ENCODE results near the gene TJP2. TPM values are rescaled to one million over a fixed set of nuclear protein-coding genes. Genes with fewer than 3 reads are reported as not detected.

Gene TJP2
- total RNA-seq, 1 experiment from 2014 or later = 2.3 TPM

DNA sequence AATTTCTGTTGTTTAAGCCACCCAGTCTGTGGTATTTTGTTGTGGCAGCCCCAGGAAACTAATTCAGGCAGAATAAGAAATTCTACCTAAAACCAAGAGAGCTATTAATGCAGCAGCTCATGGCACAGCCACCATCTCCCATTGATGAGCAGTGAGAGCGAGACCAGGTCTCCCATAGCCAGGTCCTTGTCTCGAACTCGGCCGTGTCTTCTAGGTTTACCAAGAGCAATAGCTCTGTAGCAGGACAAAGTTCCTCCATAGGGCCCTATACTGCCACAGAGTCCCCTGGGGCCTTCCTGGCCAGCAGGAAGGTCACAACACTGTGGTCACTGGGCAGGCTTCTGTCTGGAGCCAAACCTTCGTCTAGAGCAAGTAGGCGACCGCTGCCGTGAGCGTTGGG, 34.5 kb upstream of the TJP2 start:
- no peaks in the 10 kb centered on the region for H3K4me1 ChIP-seq (ENCODE audit: low read length)
- H3K27me3 ChIP-seq (ENCODE audit: low read length) = no peaks in the 10 kb centered on the region
- no peak overlapping the region for H2AFZ ChIP-seq (ENCODE audit: low read length)
- H3K9me3 ChIP-seq (ENCODE audit: low read length) = no peaks in the 10 kb centered on the region
- H3K4me2 ChIP-seq (ENCODE audit: low read depth, low read length, poor library complexity, severe bottlenecking) = no peak overlapping the region
- no peak for DNase-seq
- no peak overlapping the region for H3K4me3 ChIP-seq (ENCODE audit: low read length)
- no peaks in the 10 kb centered on the region for H3K79me2 ChIP-seq (ENCODE audit: low read length)
- no peak overlapping the region for H3K27ac ChIP-seq (ENCODE audit: low read length)
- H4K20me1 ChIP-seq (ENCODE audit: insufficient read depth, low read depth, low read length) = no peaks in the 10 kb centered on the region
- H3K9ac ChIP-seq (ENCODE audit: low read length) = no peak overlapping the region
- no peaks in the 10 kb centered on the region for H3K36me3 ChIP-seq (ENCODE audit: insufficient read depth, low read length)
- H3K9me2 ChIP-seq (replicated peaks; ENCODE audit: insufficient read depth, low read length) = no peaks in the 10 kb centered on the region

DNA sequence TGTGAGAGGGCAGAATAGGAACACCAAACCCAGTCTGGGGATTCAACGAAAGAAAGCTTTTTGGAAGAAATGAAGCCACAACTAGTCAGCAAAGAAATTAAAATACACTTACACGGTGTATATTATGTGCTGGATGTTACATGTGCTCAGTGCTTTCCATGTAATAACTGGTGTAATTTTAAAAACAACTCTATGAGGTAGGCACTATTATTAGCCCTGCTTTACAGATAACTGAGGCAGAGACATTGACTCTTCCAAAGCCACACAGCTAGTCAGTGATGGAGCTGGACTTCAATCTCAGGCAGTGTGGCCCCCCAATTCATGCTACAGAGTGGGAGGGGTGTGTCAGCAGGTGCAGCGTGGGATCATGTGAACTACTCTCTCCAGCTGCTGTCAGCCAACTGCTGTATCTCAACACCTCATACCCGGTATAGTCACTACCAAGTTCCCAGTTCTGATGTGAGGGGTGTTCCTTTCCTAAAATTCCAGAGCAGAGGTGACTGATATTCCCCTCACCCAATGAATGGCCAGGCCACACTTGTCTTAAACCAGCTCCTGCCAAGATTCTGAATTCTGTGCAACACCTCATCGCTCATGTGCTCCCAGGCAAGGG, 33.8 kb upstream of the TJP2 start:
- no peaks in the 10 kb centered on the region for H3K79me2 ChIP-seq (ENCODE audit: low read length)

DNA sequence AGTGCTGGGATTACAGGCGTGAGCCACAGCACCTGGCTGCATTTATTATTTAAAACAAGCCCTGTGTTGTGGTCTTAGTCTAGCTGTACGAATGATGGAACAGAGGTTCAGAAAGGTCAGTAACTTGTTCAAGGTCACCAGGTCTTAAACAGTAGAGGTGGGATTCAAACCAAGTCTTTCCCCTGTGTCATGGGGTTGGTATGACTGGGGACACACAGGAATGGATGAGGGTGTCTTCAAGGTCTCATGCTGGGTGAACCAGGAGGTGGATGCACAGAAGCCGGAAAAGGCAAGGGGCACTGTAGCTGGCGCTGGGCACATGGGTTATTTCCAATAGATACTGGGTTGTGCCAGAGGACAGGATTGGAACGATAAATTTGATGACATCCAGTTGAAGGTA, 32.2 kb upstream of the TJP2 start:
- Histone ChIP-seq H3K4me3 (ENCODE audit: low read length) (no peak overlapping the region), H4K20me1 (ENCODE audit: insufficient read depth, low read depth, low read length) (no peaks in the 10 kb centered on the region), H3K9me2 (replicated peaks; ENCODE audit: insufficient read depth, low read length) (no peaks in the 10 kb centered on the region), H3K36me3 (ENCODE audit: insufficient read depth, low read length) (no peaks in the 10 kb centered on the region), H3K4me1 (ENCODE audit: low read length) (no peaks in the 10 kb centered on the region), H3K79me2 (ENCODE audit: low read length) (no peaks in the 10 kb centered on the region), H3K4me2 (ENCODE audit: low read depth, low read length, poor library complexity, severe bottlenecking) (no peak overlapping the region), H3K9me3 (ENCODE audit: low read length) (no peaks in the 10 kb centered on the region), H3K9ac (ENCODE audit: low read length) (no peak overlapping the region), H3K27me3 (ENCODE audit: low read length) (no peaks in the 10 kb centered on the region), H3K27ac (ENCODE audit: low read length) (no peak overlapping the region), H2AFZ (ENCODE audit: low read length) (no peak overlapping the region)
- no peak for DNase-seq

More for the DNA sequence above, 33.8 kb upstream of the TJP2 start:
- Histone ChIP-seq H3K4me1 (ENCODE audit: low read length) (no peaks in the 10 kb centered on the region), H2AFZ (ENCODE audit: low read length) (no peak overlapping the region), H4K20me1 (ENCODE audit: insufficient read depth, low read depth, low read length) (no peaks in the 10 kb centered on the region), H3K9me2 (replicated peaks; ENCODE audit: insufficient read depth, low read length) (no peaks in the 10 kb centered on the region), H3K9me3 (ENCODE audit: low read length) (no peaks in the 10 kb centered on the region), H3K27me3 (ENCODE audit: low read length) (no peaks in the 10 kb centered on the region), H3K9ac (ENCODE audit: low read length) (no peak overlapping the region), H3K36me3 (ENCODE audit: insufficient read depth, low read length) (no peaks in the 10 kb centered on the region), H3K27ac (ENCODE audit: low read length) (no peak overlapping the region), H3K4me3 (ENCODE audit: low read length) (no peak overlapping the region), H3K4me2 (ENCODE audit: low read depth, low read length, poor library complexity, severe bottlenecking) (no peak overlapping the region)
- no peak for DNase-seq

DNA sequence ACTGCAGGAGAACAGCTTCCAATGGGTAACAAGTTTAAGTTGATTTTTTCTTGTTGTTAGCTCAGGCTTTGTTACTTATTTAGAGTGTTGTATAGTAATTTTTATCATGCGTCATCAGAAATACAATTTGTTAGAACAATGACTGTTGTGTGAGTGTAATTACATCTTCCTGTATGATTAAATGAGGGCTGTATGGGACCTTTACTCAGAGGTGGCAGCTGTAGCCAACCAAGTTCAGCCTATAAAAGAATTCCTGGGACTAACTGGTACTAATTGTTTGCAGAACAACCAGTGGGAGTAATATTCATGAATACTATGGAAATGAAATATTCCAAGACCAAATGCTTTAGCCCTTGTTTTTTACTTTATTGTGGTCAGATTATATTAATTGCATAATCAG, 30.8 kb upstream of the TJP2 start:
- Histone ChIP-seq H3K9me2 (replicated peaks; ENCODE audit: insufficient read depth, low read length) (no peaks in the 10 kb centered on the region), H3K4me3 (ENCODE audit: low read length) (no peak overlapping the region), H4K20me1 (ENCODE audit: insufficient read depth, low read depth, low read length) (no peaks in the 10 kb centered on the region), H3K9ac (ENCODE audit: low read length) (no peak overlapping the region), H3K79me2 (ENCODE audit: low read length) (no peaks in the 10 kb centered on the region), H3K4me1 (ENCODE audit: low read length) (no peaks in the 10 kb centered on the region), H2AFZ (ENCODE audit: low read length) (no peak overlapping the region), H3K9me3 (ENCODE audit: low read length) (no peaks in the 10 kb centered on the region), H3K4me2 (ENCODE audit: low read depth, low read length, poor library complexity, severe bottlenecking) (no peak overlapping the region), H3K27me3 (ENCODE audit: low read length) (no peaks in the 10 kb centered on the region), H3K36me3 (ENCODE audit: insufficient read depth, low read length) (no peaks in the 10 kb centered on the region), H3K27ac (ENCODE audit: low read length) (no peak overlapping the region)
- DNase-seq = no peak

DNA sequence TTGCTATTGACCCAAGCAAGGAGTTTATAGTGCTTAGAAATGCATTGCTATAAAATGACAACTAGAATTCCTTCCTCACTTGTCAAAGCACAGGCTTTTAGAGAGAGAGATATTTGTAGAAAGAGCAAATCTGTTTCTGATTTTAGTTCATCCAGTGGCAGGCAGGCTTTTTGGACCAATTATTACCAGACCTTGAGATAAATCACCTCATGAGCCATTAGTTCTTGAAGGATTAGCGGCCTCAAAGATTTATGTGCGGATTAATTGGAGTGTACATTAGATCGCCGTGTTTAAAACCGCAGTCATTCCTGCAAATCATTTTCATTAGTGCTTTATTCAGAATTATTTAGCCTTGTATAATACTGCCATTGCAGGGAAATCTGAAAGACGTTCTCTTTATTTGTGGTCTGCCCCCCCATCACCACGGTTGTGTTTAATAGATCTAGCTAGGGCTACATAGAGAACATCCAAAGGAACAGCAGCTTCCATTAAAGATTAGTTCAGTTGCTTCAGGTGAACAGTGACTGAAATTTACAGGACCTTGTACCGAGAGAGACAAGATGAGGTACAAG, 28.8 kb upstream of the TJP2 start:
- no peaks in the 10 kb centered on the region for H3K36me3 ChIP-seq (ENCODE audit: insufficient read depth, low read length)
- H3K9me3 ChIP-seq (ENCODE audit: low read length) = no peaks in the 10 kb centered on the region
- no peaks in the 10 kb centered on the region for H3K79me2 ChIP-seq (ENCODE audit: low read length)
- no peaks in the 10 kb centered on the region for H4K20me1 ChIP-seq (ENCODE audit: insufficient read depth, low read depth, low read length)
- H3K27me3 ChIP-seq (ENCODE audit: low read length) = no peaks in the 10 kb centered on the region
- H3K4me3 ChIP-seq (ENCODE audit: low read length) = no peak overlapping the region
- H2AFZ ChIP-seq (ENCODE audit: low read length) = no peak overlapping the region
- H3K9ac ChIP-seq (ENCODE audit: low read length) = no peak overlapping the region
- no peaks in the 10 kb centered on the region for H3K9me2 ChIP-seq (replicated peaks; ENCODE audit: insufficient read depth, low read length)
- H3K4me2 ChIP-seq (ENCODE audit: low read depth, low read length, poor library complexity, severe bottlenecking) = no peak overlapping the region
- no peak overlapping the region for H3K27ac ChIP-seq (ENCODE audit: low read length)
- DNase-seq = no peak
- no peaks in the 10 kb centered on the region for H3K4me1 ChIP-seq (ENCODE audit: low read length)

DNA sequence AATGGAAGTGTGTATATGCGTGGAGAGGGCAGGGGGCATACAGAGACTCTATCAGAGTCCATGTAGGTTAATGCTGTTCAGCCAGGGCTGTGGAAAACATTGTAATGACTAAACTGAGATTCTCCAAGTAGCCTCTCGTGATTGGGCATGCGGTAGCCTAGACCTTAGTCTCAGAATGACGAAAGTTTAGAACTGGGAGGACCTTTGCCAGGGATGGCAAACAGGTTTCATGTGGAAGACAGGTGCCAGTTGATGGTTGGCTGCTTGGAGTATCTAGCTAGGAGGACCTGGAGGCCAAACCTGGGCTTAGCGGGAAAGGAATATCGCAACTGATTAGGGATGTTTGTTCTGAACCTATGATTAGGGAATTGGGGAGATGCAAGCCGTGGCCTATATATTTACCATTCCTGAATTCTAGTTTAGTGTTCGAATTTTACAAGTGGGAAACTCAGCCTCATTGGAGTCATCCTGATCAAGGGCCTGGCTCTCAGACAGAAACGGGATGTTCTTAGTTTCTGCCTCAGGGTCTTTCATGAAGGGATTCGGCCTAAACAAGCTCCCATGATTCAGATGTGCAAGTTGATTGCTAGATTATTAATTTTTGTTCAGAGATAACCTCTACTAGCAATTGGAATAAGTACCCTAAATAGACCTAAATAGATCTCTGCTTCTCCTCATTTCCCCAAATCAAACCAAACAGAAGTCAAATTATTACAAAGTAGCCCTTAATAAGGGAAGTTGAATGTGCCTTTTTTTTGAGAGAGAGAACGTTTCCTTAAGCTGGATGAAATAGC, 26.8 kb upstream of the TJP2 start:
- Histone ChIP-seq H3K9me2 (replicated peaks; ENCODE audit: insufficient read depth, low read length) (no peaks in the 10 kb centered on the region), H3K79me2 (ENCODE audit: low read length) (no peaks in the 10 kb centered on the region), H3K4me2 (ENCODE audit: low read depth, low read length, poor library complexity, severe bottlenecking) (no peak overlapping the region), H2AFZ (ENCODE audit: low read length) (no peak overlapping the region), H3K27me3 (ENCODE audit: low read length) (no peaks in the 10 kb centered on the region), H3K4me1 (ENCODE audit: low read length) (no peaks in the 10 kb centered on the region), H3K9ac (ENCODE audit: low read length) (no peak overlapping the region), H3K4me3 (ENCODE audit: low read length) (no peak overlapping the region), H3K27ac (ENCODE audit: low read length) (no peak overlapping the region), H4K20me1 (ENCODE audit: insufficient read depth, low read depth, low read length) (no peaks in the 10 kb centered on the region), H3K36me3 (ENCODE audit: insufficient read depth, low read length) (no peaks in the 10 kb centered on the region), H3K9me3 (ENCODE audit: low read length) (no peaks in the 10 kb centered on the region)
- no peak for DNase-seq

DNA sequence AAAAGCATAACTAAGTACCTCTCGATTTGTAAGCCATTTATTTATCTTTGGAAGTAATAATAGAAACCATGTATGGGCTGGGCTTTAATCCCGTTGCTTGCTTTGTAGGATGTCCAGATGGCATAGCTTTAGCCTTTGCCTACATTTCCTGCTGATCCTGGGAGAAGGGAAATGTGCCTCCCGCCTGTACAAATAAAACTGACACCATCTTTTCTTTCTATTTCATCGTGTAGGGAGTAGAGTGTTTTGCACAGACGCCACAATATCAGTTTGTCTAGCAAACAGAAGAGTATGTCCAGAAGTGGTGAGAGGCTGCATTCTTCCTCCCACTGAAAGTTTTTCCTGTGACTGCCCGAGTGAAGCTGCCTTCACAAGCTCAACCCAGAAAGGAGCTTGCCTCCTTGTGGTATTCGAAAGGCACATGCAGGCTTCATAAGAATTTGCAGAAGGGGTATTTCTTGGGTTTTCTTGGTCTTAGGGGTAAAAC, 24.7 kb upstream of the TJP2 start:
- Histone ChIP-seq H3K27ac (ENCODE audit: low read length) (no peak overlapping the region), H3K9me2 (replicated peaks; ENCODE audit: insufficient read depth, low read length) (no peaks in the 10 kb centered on the region), H3K4me3 (ENCODE audit: low read length) (no peak overlapping the region), H3K27me3 (ENCODE audit: low read length) (no peaks in the 10 kb centered on the region), H3K79me2 (ENCODE audit: low read length) (no peaks in the 10 kb centered on the region), H2AFZ (ENCODE audit: low read length) (no peak overlapping the region), H4K20me1 (ENCODE audit: insufficient read depth, low read depth, low read length) (no peaks in the 10 kb centered on the region), H3K36me3 (ENCODE audit: insufficient read depth, low read length) (no peaks in the 10 kb centered on the region), H3K4me2 (ENCODE audit: low read depth, low read length, poor library complexity, severe bottlenecking) (no peak overlapping the region), H3K4me1 (ENCODE audit: low read length) (no peaks in the 10 kb centered on the region), H3K9ac (ENCODE audit: low read length) (no peak overlapping the region), H3K9me3 (ENCODE audit: low read length) (no peaks in the 10 kb centered on the region)
- DNase-seq = no peak

DNA sequence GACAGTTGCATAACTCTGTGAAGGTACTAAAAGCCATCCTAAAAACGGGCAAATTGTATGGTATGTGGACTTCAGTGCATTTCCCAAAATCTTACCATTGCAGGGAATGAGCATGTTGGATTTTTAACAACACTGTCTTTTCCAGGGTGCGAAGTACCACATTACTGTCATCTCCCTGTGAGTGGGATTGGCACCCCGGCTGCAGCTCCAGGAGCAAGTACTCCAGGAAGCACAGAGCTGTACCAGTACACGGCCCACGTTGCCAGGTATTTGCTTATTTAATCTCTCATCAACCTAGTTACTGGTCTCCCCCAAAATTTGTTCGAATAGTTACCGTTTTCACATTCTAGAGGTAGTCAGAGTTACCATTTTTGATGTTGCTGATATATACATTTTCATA, 22.6 kb upstream of the TJP2 start:
- no peaks in the 10 kb centered on the region for H3K36me3 ChIP-seq (ENCODE audit: insufficient read depth, low read length)
- no peaks in the 10 kb centered on the region for H3K9me2 ChIP-seq (replicated peaks; ENCODE audit: insufficient read depth, low read length)
- no peak overlapping the region for H2AFZ ChIP-seq (ENCODE audit: low read length)
- H3K27me3 ChIP-seq (ENCODE audit: low read length) = no peaks in the 10 kb centered on the region
- H3K9ac ChIP-seq (ENCODE audit: low read length) = no peak overlapping the region
- no peaks in the 10 kb centered on the region for H4K20me1 ChIP-seq (ENCODE audit: insufficient read depth, low read depth, low read length)
- no peaks in the 10 kb centered on the region for H3K79me2 ChIP-seq (ENCODE audit: low read length)
- no peak overlapping the region for H3K4me3 ChIP-seq (ENCODE audit: low read length)
- DNase-seq = no peak
- no peak overlapping the region for H3K27ac ChIP-seq (ENCODE audit: low read length)
- no peaks in the 10 kb centered on the region for H3K9me3 ChIP-seq (ENCODE audit: low read length)
- H3K4me1 ChIP-seq (ENCODE audit: low read length) = no peaks in the 10 kb centered on the region
- H3K4me2 ChIP-seq (ENCODE audit: low read depth, low read length, poor library complexity, severe bottlenecking) = no peak overlapping the region
